Thyroid gland (tissue), 4 donors: ENCODE data around the gene WFDC1.
"Not testable (repeated sequence)": the region's sequence is repeated elsewhere in the genome, so short reads cannot be mapped to it uniquely, and the experiment has no call there.

ENCODE experiments used
- POLR2A ChIP-seq, 2 donors: fragments of 450-650 bp; IDR thresholded peaks; one replicate each; pipeline ENCODE4 v1.6.1; 2017; ENCODE audit warnings: antibody characterized with exemption in 2 of 2, mild to moderate bottlenecking in 2 of 2, moderate library complexity in 1 of 2
- TF ChIP-seq, protein P1 (sequence below), 6 experiments: fragments of 200-600 bp in 3 of 6; fragments of 450-650 bp in 3 of 6; sonication (generic) in 3 of 6; IDR thresholded peaks; one replicate each; pipeline ENCODE4 v1.5.1; 2016 to 2019; ENCODE audit warnings: antibody characterized with exemption in 6 of 6, mild to moderate bottlenecking in 2 of 6, inconsistent platforms in 1 of 6, moderate library complexity in 1 of 6

DNA sequence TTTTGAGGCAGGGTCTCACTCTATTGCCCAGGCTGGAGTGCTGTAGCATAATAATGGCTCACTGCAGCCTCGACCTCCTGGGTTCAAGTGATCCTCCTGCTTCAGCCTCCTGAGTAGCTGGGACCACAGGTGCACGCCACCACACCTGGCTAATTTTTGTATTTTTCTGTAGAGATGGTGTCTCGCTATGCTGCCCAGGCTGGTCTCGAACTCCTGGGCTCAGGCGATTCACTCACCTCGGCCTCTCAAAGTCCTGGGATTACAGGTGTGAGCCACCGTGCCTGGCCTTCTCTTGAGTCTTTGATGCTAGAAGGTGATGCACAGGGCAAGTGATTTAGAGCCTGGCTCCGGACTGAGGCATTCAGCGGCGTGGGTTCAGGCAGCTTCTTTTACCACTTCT, 49.1 kb downstream of the WFDC1 start:
- TF ChIP-seq, protein P1, sequence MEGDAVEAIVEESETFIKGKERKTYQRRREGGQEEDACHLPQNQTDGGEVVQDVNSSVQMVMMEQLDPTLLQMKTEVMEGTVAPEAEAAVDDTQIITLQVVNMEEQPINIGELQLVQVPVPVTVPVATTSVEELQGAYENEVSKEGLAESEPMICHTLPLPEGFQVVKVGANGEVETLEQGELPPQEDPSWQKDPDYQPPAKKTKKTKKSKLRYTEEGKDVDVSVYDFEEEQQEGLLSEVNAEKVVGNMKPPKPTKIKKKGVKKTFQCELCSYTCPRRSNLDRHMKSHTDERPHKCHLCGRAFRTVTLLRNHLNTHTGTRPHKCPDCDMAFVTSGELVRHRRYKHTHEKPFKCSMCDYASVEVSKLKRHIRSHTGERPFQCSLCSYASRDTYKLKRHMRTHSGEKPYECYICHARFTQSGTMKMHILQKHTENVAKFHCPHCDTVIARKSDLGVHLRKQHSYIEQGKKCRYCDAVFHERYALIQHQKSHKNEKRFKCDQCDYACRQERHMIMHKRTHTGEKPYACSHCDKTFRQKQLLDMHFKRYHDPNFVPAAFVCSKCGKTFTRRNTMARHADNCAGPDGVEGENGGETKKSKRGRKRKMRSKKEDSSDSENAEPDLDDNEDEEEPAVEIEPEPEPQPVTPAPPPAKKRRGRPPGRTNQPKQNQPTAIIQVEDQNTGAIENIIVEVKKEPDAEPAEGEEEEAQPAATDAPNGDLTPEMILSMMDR (IDR thresholded peaks at IDR 0.05): not testable (repeated sequence)
- TF ChIP-seq POLR2A (IDR thresholded peaks at IDR 0.05): not testable (repeated sequence)
